Panc1 (cell line): ENCODE measurements around the gene HERC6. TPM values are rescaled to one million over a fixed set of nuclear protein-coding genes. Genes with fewer than 3 reads are reported as not detected.

Experiments used
- ATAC-seq: fragments of 200-7000 bp; cut with Tn5 transposase; 2 replicates; pipeline ENCODE4 v1.9.1; 2020; ENCODE audit warnings: mild to moderate bottlenecking, moderate library complexity
- BruUV-seq: library from RNA; stranded (reverse); fragments of 400-500 nt; replicated peaks from 2 replicates; lab custom pipeline; 2021; lab: Mats Ljungman, UMichigan
- CTCF ChIA-PET: fragments of 300-600 bp; sonication (Branson Sonifier 250); formaldehyde crosslinking; loops from one replicate; lab custom pipeline; 2022; ENCODE audit warnings: antibody characterized with exemption; lab: Charles Lee
- POLR2A ChIA-PET: fragments of 300-600 bp; sonication (Branson Sonifier 250); formaldehyde crosslinking; loops from one replicate; lab custom pipeline; 2022; ENCODE audit warnings: antibody characterized with exemption; lab: Charles Lee
- DNase-seq: peaks from one replicate; pipeline ENCODE4 v3.0.0-alpha.2; 2010; ENCODE audit warnings: low read depth, low spot score
- H3K27ac ChIP-seq: 2 replicates; pipeline ENCODE4 v1.5.1; 2011; ENCODE audit warnings: mild to moderate bottlenecking, low read length, inconsistent platforms
- H3K27me3 ChIP-seq: fragments of 200-500 bp; sonication (Bioruptor generic); 2 replicates; pipeline ENCODE4 v1.6.0; 2014; ENCODE audit warnings: low read length, inconsistent platforms; ENCODE audit not compliant: control insufficient read depth, insufficient read depth
- H3K36me3 ChIP-seq: fragments of 200-500 bp; sonication (Bioruptor generic); 2 replicates; pipeline ENCODE4 v1.5.1; 2014; ENCODE audit warnings: inconsistent platforms, mild to moderate bottlenecking, low read length, moderate library complexity; ENCODE audit not compliant: control insufficient read depth, insufficient read depth
- H3K4me1 ChIP-seq: 2 replicates; pipeline ENCODE4 v1.5.1; 2011; ENCODE audit warnings: inconsistent platforms, mild to moderate bottlenecking, low read length, moderate library complexity; ENCODE audit not compliant: control insufficient read depth, insufficient read depth
- H3K4me3 ChIP-seq, 2 experiments: 2 replicates each; pipeline ENCODE4 v1.5.1; 2011 to 2012; ENCODE audit warnings: low read depth in 2 of 2, low read length in 2 of 2, mild to moderate bottlenecking in 2 of 2, inconsistent platforms in 1 of 2, moderate library complexity in 1 of 2
- H3K9me3 ChIP-seq: fragments of 200-500 bp; sonication (Bioruptor generic); 2 replicates; pipeline ENCODE4 v1.5.1; 2014; ENCODE audit warnings: low read depth, mild to moderate bottlenecking, inconsistent platforms, low read length, moderate library complexity; ENCODE audit not compliant: control insufficient read depth, insufficient read depth
- POLR2AphosphoS5 ChIP-seq: IDR thresholded peaks from 2 replicates; pipeline ENCODE4 v1.6.1; 2012; ENCODE audit warnings: mild to moderate bottlenecking, low read depth, low read length, moderate library complexity
- SIN3A ChIP-seq: IDR thresholded peaks from 2 replicates; pipeline ENCODE4 v1.6.1; 2012; ENCODE audit warnings: low read depth, mild to moderate bottlenecking, low read length, moderate library complexity, borderline replicate concordance; ENCODE audit not compliant: insufficient read depth
- TCF7L2 ChIP-seq: IDR thresholded peaks from 2 replicates; pipeline ENCODE4 v1.6.1; 2011; ENCODE audit warnings: mild to moderate bottlenecking, low read depth, low read length, inconsistent platforms
- in situ Hi-C: cut with HindIII; loops from 2 replicates; pipeline ENCODE4 v1.10.0; 2016; ENCODE audit warnings: low sequenced_read_pairs, low pct_unique_long_range_greater_than_20kb
- intact Hi-C: fragments of 100-400 bp; cut with micrococcal nuclease; formaldehyde crosslinking; loops from one replicate; pipeline ENCODE4 v1.10.0; 2022; ENCODE audit not compliant: unreplicated experiment
- total RNA-seq: library from RNA; stranded (reverse); gene quantifications from one replicate; pipeline ENCODE4 v1.2.1, GENCODE V29; 2021; ENCODE audit not compliant: unreplicated experiment
- TF ChIP-seq, protein P1 (sequence below): fragments of 450-650 bp; IDR thresholded peaks from 2 replicates; pipeline ENCODE4 v1.5.1; 2017; ENCODE audit warnings: mild to moderate bottlenecking
- TF ChIP-seq, protein P2 (sequence below), 2 experiments: IDR thresholded peaks; 2 replicates each; pipeline ENCODE4 v1.6.1; 2011 to 2012; ENCODE audit warnings: low read depth in 2 of 2, control low read depth in 1 of 2, low read length in 1 of 2, mild to moderate bottlenecking in 1 of 2, moderate library complexity in 1 of 2; ENCODE audit not compliant: insufficient read depth in 1 of 2

Gene HERC6
- total RNA-seq, 1 experiment from 2014 or later, result 1.2 TPM

DNA sequence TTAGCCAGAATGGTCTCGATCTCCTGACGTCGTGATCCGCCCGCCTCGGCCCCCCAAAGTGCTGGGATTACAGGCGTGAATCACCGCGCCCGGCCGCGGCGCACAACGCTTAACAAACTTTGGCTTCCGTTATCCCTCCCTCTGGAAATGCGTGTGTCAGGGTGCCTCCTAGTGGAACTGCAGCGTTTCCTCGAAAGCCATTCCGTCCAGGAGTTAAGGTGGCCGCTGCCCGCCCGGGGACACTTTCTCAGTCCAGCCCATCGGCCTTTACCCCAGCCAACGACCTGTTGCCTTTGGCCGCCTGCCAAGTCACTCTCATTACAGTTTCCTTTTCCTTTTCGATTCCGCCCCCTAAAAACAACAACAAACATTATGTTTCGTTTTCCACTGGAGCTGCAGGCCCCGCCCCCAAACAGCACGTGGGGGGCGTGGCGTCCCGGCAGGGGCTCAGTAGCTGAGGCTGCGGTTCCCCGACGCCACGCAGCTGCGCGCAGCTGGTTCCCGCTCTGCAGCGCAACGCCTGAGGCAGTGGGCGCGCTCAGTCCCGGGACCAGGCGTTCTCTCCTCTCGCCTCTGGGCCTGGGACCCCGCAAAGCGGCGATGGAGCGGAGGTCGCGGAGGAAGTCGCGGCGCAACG lies 78.1 kb downstream of the HERC6 start, which contains the start of gene HERC5:
TSS of gene HERC5 (plus strand) at position 450 of the 637 bp plus-strand sequence. CDS start at position 601, 151 bp downstream.
- in situ Hi-C loops, result no loop called here
- Histone ChIP-seq H3K27me3 (peaks cover 7% of the 10 kb centered on the region; the same call in 1 of the 2 replicates), H3K27ac (no peak within 1 kb of the TSS), H3K4me3 (peak within 1 kb of the TSS; percentile 53 to 57), H3K36me3 (no peaks in the 10 kb centered on the region), H3K4me1 (no peaks in the 10 kb centered on the region), H3K9me3 (no peaks in the 10 kb centered on the region)
- no TSS peak for BruUV-seq
- ATAC-seq (peak; percentile 97), DNase-seq (peak; percentile 80)
- ChIA-PET POLR2A (no interaction called here), CTCF (interaction anchor here (0.9 to 1.0 kb wide), 2 partner anchors 59 to 87 kb away, joined by 4 read pairs; no protein-coding TSS in a partner anchor)
- TF ChIP-seq SIN3A (no peak), POLR2AphosphoS5 (0 out of 2 replicates have a peak, but pooled peaks have one; percentile 51)
- TF ChIP-seq, protein P1, sequence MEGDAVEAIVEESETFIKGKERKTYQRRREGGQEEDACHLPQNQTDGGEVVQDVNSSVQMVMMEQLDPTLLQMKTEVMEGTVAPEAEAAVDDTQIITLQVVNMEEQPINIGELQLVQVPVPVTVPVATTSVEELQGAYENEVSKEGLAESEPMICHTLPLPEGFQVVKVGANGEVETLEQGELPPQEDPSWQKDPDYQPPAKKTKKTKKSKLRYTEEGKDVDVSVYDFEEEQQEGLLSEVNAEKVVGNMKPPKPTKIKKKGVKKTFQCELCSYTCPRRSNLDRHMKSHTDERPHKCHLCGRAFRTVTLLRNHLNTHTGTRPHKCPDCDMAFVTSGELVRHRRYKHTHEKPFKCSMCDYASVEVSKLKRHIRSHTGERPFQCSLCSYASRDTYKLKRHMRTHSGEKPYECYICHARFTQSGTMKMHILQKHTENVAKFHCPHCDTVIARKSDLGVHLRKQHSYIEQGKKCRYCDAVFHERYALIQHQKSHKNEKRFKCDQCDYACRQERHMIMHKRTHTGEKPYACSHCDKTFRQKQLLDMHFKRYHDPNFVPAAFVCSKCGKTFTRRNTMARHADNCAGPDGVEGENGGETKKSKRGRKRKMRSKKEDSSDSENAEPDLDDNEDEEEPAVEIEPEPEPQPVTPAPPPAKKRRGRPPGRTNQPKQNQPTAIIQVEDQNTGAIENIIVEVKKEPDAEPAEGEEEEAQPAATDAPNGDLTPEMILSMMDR, result peak; percentile 81
- intact Hi-C loops, result loop anchor here (2.0 to 5.0 kb wide), 3 partner anchors 79 to 238 kb away; partner anchors contain the start of genes HERC6 and PPM1K

DNA sequence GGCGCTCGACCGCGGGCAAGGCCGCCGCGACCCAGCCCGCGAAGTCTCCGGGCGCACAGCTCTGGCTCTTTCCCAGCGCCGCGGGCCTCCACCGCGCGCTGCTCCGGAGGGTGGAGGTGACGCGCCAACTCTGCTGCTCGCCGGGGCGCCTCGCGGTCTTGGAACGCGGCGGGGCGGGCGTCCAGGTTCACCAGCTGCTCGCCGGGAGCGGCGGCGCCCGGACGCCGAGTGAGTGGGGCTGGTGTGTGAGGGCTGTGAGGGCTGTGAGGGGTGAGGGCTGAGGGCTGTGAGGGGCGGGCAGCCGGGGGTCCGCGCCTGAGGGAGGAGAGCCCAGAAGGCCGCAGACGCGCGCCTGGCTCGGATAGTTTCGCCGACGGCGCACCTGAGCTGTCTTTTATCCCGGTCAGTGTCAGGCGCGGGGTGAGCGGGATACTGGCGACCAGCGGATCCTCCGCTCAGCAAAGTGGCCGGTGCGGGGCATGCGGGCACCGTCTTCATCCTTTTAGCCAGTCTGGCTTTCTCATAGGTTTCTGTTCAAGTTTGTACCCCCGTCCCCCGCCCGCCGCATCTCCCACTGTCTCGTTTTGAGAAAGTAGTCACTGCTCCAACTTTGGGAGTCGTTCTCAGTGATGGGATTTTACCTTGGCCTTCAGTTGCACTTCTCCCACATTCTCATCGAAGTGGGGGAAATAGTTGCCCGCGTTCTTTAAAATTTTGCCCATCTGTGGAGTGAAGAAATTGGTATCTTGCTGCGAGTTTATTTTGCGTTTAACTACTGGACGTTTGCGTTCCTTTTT lies 78.9 kb downstream of the HERC6 start:
- Histone ChIP-seq H3K27me3 (peaks cover 7% of the 10 kb centered on the region; the same call in 1 of the 2 replicates), H3K27ac (no peak overlapping the region), H3K36me3 (no peaks in the 10 kb centered on the region), H3K4me3 (peak overlapping the region; percentile 53 to 57), H3K9me3 (no peaks in the 10 kb centered on the region), H3K4me1 (no peaks in the 10 kb centered on the region)
- intact Hi-C loops, result loop anchor here (2.0 to 5.0 kb wide), 3 partner anchors 80 to 239 kb away; partner anchors contain the start of genes HERC6 and PPM1K
- CTCF ChIA-PET, result interaction anchor here (0.9 kb wide), 1 partner anchor 58 kb away, joined by 4 read pairs; no protein-coding TSS in a partner anchor
- in situ Hi-C loops, result no loop called here
- ATAC-seq (peak; percentile 70), DNase-seq (no peak)
- BruUV-seq, result no TSS peak
- POLR2A ChIA-PET, result no interaction called here
- TF ChIP-seq SIN3A (no peak), POLR2AphosphoS5 (no peak), TCF7L2 (no peak)
- TF ChIP-seq, protein P1, result no peak
- TF ChIP-seq, protein P2, sequence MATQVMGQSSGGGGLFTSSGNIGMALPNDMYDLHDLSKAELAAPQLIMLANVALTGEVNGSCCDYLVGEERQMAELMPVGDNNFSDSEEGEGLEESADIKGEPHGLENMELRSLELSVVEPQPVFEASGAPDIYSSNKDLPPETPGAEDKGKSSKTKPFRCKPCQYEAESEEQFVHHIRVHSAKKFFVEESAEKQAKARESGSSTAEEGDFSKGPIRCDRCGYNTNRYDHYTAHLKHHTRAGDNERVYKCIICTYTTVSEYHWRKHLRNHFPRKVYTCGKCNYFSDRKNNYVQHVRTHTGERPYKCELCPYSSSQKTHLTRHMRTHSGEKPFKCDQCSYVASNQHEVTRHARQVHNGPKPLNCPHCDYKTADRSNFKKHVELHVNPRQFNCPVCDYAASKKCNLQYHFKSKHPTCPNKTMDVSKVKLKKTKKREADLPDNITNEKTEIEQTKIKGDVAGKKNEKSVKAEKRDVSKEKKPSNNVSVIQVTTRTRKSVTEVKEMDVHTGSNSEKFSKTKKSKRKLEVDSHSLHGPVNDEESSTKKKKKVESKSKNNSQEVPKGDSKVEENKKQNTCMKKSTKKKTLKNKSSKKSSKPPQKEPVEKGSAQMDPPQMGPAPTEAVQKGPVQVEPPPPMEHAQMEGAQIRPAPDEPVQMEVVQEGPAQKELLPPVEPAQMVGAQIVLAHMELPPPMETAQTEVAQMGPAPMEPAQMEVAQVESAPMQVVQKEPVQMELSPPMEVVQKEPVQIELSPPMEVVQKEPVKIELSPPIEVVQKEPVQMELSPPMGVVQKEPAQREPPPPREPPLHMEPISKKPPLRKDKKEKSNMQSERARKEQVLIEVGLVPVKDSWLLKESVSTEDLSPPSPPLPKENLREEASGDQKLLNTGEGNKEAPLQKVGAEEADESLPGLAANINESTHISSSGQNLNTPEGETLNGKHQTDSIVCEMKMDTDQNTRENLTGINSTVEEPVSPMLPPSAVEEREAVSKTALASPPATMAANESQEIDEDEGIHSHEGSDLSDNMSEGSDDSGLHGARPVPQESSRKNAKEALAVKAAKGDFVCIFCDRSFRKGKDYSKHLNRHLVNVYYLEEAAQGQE (IDR thresholded peaks at IDR 0.05; ENCODE audit: insufficient read depth in 1 of 2, low read depth in 2 of 2, low read length in 1 of 2), result no peak
